HEK293 (cell line): ENCODE measurements around the gene PLEKHA7.

ENCODE experiments used
- CTCF ChIA-PET: fragments of 350-600 bp; formaldehyde crosslinking; extraction: SDS; loops from one replicate; lab custom pipeline; 2021; ENCODE audit warnings: antibody characterized with exemption; lab: Yijun Ruan, JAX
- POLR2A ChIA-PET: fragments of 300-600 bp; formaldehyde crosslinking; extraction: SDS; loops from one replicate; lab custom pipeline; 2020; ENCODE audit warnings: antibody characterized with exemption, inconsistent platforms; lab: Yijun Ruan, JAX
- H3K27ac ChIP-seq: fragments of 200-500 bp; sonication (Bioruptor generic); 2 replicates; pipeline ENCODE4 v1.5.1; 2014; ENCODE audit warnings: low read depth, low read length, control low read depth, inconsistent platforms; ENCODE audit errors: extremely low read depth
- H3K36me3 ChIP-seq, 2 experiments: fragments of 200-500 bp in 1 of 2; sonication (Bioruptor generic) in 1 of 2; 1 replicate in 1 of 2; 2 replicates in 1 of 2; pipeline ENCODE4 v1.5.1; 2014 to 2017; ENCODE audit warnings: inconsistent platforms in 2 of 2, low read length in 2 of 2; ENCODE audit not compliant: control insufficient read depth in 2 of 2, insufficient read depth in 1 of 2
- H3K4me1 ChIP-seq: fragments of 200-500 bp; sonication (Bioruptor generic); 2 replicates; pipeline ENCODE4 v1.5.1; 2014; ENCODE audit warnings: mild to moderate bottlenecking, low read length, inconsistent platforms; ENCODE audit not compliant: control insufficient read depth, insufficient read depth
- H3K4me3 ChIP-seq: 2 replicates; pipeline ENCODE4 v1.5.1; 2011; ENCODE audit warnings: low read depth, mild to moderate bottlenecking, control low read depth, low read length, moderate library complexity
- H3K9me3 ChIP-seq: fragments of 200-500 bp; sonication (Bioruptor generic); 2 replicates; pipeline ENCODE4 v1.5.1; 2014; ENCODE audit warnings: low read depth, low read length, inconsistent platforms; ENCODE audit not compliant: control insufficient read depth, insufficient read depth
- HOXC10 ChIP-seq: sonication (generic); formaldehyde crosslinking; IDR thresholded peaks from 2 replicates; pipeline ENCODE4 v1.8.1; 2023; ENCODE audit warnings: mild to moderate bottlenecking, missing genetic modification reagents
- KLF1 ChIP-seq: fragments of 450-650 bp; formaldehyde crosslinking; IDR thresholded peaks from 2 replicates; pipeline ENCODE4 v1.5.1; 2016; ENCODE audit warnings: missing biosample characterization, missing genetic modification characterization
- KLF7 ChIP-seq: fragments of 450-650 bp; formaldehyde crosslinking; IDR thresholded peaks from 2 replicates; pipeline ENCODE4 v1.5.1; 2016; ENCODE audit warnings: missing biosample characterization, missing genetic modification characterization, borderline replicate concordance
- KLF9 ChIP-seq: fragments of 450-650 bp; formaldehyde crosslinking; IDR thresholded peaks from 2 replicates; pipeline ENCODE4 v1.5.1; 2016; ENCODE audit warnings: missing biosample characterization, missing genetic modification characterization, low read depth
- MZF1 ChIP-seq: fragments of 450-650 bp; formaldehyde crosslinking; IDR thresholded peaks from 2 replicates; pipeline ENCODE4 v1.5.1; 2017; ENCODE audit warnings: missing biosample characterization, missing genetic modification characterization, borderline replicate concordance
- OVOL3 ChIP-seq: fragments of 450-650 bp; formaldehyde crosslinking; IDR thresholded peaks from 2 replicates; pipeline ENCODE4 v1.5.1; 2016; ENCODE audit warnings: missing biosample characterization, missing genetic modification characterization
- PRDM1 ChIP-seq: fragments of 450-650 bp; formaldehyde crosslinking; IDR thresholded peaks from 2 replicates; pipeline ENCODE4; 2016; ENCODE audit warnings: missing biosample characterization, missing genetic modification characterization
- TRIM28 ChIP-seq: IDR thresholded peaks from 2 replicates; pipeline ENCODE4 v1.6.1; 2011; ENCODE audit warnings: low read length, control low read depth, borderline replicate concordance
- YY2 ChIP-seq: fragments of 450-650 bp; formaldehyde crosslinking; IDR thresholded peaks from 2 replicates; pipeline ENCODE4 v1.5.1; 2016; ENCODE audit warnings: missing biosample characterization, missing genetic modification characterization
- ZBTB1 ChIP-seq: fragments of 450-650 bp; formaldehyde crosslinking; IDR thresholded peaks from 2 replicates; pipeline ENCODE4 v1.5.1; 2016; ENCODE audit warnings: missing biosample characterization, missing genetic modification characterization
- ZBTB17 ChIP-seq: fragments of 450-650 bp; formaldehyde crosslinking; IDR thresholded peaks from 2 replicates; pipeline ENCODE4 v1.5.1; 2016; ENCODE audit warnings: missing biosample characterization, missing genetic modification characterization
- ZBTB8A ChIP-seq: fragments of 450-650 bp; formaldehyde crosslinking; IDR thresholded peaks from 2 replicates; pipeline ENCODE4 v1.5.1; 2016; ENCODE audit warnings: missing biosample characterization, missing genetic modification characterization
- ZFP69B ChIP-seq: fragments of 450-650 bp; formaldehyde crosslinking; IDR thresholded peaks from 2 replicates; pipeline ENCODE4 v1.5.1; 2016; ENCODE audit warnings: missing biosample characterization, missing genetic modification characterization
- ZNF174 ChIP-seq: fragments of 450-650 bp; formaldehyde crosslinking; IDR thresholded peaks from 2 replicates; pipeline ENCODE4 v1.5.0; 2017; ENCODE audit warnings: missing biosample characterization, mild to moderate bottlenecking, missing genetic modification characterization
- ZNF214 ChIP-seq: fragments of 450-650 bp; formaldehyde crosslinking; IDR thresholded peaks from 2 replicates; pipeline ENCODE4 v1.5.1; 2017; ENCODE audit warnings: missing biosample characterization, mild to moderate bottlenecking, missing genetic modification characterization, borderline replicate concordance
- ZNF335 ChIP-seq: fragments of 450-650 bp; formaldehyde crosslinking; conservative IDR thresholded peaks from 2 replicates; pipeline ENCODE4 v1.5.1; 2016; ENCODE audit warnings: missing biosample characterization, missing genetic modification characterization
- ZNF366 ChIP-seq: fragments of 450-650 bp; formaldehyde crosslinking; conservative IDR thresholded peaks from 2 replicates; pipeline ENCODE4 v1.5.1; 2016; ENCODE audit warnings: missing biosample characterization, missing genetic modification characterization
- ZNF416 ChIP-seq: fragments of 450-650 bp; formaldehyde crosslinking; IDR thresholded peaks from 2 replicates; pipeline ENCODE4 v1.5.1; 2016; ENCODE audit warnings: missing biosample characterization, missing genetic modification characterization
- ZNF558 ChIP-seq: fragments of 450-650 bp; formaldehyde crosslinking; IDR thresholded peaks from 2 replicates; pipeline ENCODE4 v1.5.1; 2016; ENCODE audit warnings: missing biosample characterization, missing genetic modification characterization
- ZNF596 ChIP-seq: fragments of 450-650 bp; IDR thresholded peaks from 2 replicates; pipeline ENCODE4 v1.5.0; 2018; ENCODE audit warnings: missing biosample characterization, mild to moderate bottlenecking, missing genetic modification characterization, moderate library complexity
- ZNF624 ChIP-seq: fragments of 450-650 bp; formaldehyde crosslinking; IDR thresholded peaks from 2 replicates; pipeline ENCODE4 v1.5.1; 2017; ENCODE audit warnings: missing biosample characterization, missing genetic modification characterization
- ZNF645 ChIP-seq: fragments of 450-650 bp; formaldehyde crosslinking; IDR thresholded peaks from 2 replicates; pipeline ENCODE4; 2016; ENCODE audit warnings: missing biosample characterization, missing genetic modification characterization
- ZNF792 ChIP-seq: fragments of 450-650 bp; formaldehyde crosslinking; IDR thresholded peaks from 2 replicates; pipeline ENCODE4 v1.5.1; 2016; ENCODE audit warnings: missing biosample characterization, missing genetic modification characterization
- ZSCAN23 ChIP-seq: fragments of 450-650 bp; formaldehyde crosslinking; IDR thresholded peaks from 2 replicates; pipeline ENCODE4 v1.5.1; 2016; ENCODE audit warnings: missing biosample characterization, missing genetic modification characterization
- TF ChIP-seq, protein P1 (sequence below): fragments of 450-650 bp; formaldehyde crosslinking; IDR thresholded peaks from 2 replicates; pipeline ENCODE4 v1.5.1; 2016; ENCODE audit warnings: missing biosample characterization, missing genetic modification characterization

The PLEKHA7 gene

GRCh38 chr11:16984229-16984628 lies 30.0 kb downstream of the PLEKHA7 start:
- Histone ChIP-seq H3K27ac (no peak overlapping the region), H3K9me3 (no peaks in the 10 kb centered on the region), H3K4me1 (peaks cover 11% of the 10 kb centered on the region), H3K36me3 (no peaks in the 10 kb centered on the region), H3K4me3 (no peak overlapping the region)
- ChIA-PET POLR2A (no interaction called here), CTCF (no interaction called here)
- TF ChIP-seq HOXC10 (CRISPR knock-in tag), result no peak
- no peak for TF ChIP-seq ZNF558 (tag by site-specific recombination)
- TF ChIP-seq PRDM1 (tag by site-specific recombination), result 0 out of 2 replicates have a peak, but pooled peaks have one; percentile 34
- no peak for TF ChIP-seq KLF7 (tag by site-specific recombination)
- TF ChIP-seq ZBTB17 (tag by site-specific recombination), result peak; percentile 21; the same call in 1 of the 2 replicates

DNA sequence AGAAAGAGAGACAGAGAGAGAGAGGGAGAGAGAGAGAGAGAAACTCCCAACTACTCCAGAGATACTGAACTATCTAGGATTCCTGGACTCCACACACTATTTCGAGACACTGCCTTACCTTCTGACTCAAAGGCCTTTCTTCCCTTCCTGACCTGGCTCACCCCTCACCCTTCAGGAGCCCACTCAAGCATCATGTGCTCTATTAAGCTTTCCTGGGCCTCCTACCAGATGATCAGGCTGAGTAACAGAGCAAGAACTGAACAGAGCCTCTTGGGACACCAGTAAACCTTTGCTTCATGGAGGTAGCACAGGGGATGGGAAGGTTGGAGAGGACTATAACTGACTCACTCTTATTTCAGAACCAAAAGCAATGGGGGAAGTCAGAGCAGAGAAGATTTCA lies 31.4 kb downstream of the PLEKHA7 start:
- H3K4me1 ChIP-seq, result peaks cover 11% of the 10 kb centered on the region
- no peak overlapping the region for H3K4me3 ChIP-seq
- no peaks in the 10 kb centered on the region for H3K9me3 ChIP-seq
- TF ChIP-seq ZNF596 (tag by site-specific recombination), result peak; percentile 60; the same call in 1 of the 2 replicates
- 0 out of 2 replicates have a peak, but pooled peaks have one; percentile 23 for TF ChIP-seq ZNF366 (tag by site-specific recombination)
- TF ChIP-seq ZNF624, result no peak
- no peak for TF ChIP-seq KLF1 (tag by site-specific recombination)
- peak; percentile 67 for TF ChIP-seq ZBTB17 (tag by site-specific recombination)
- CTCF ChIA-PET, result interaction anchor here (0.6 kb wide), 1 partner anchor 521 kb away, joined by 4 read pairs; no protein-coding TSS in a partner anchor
- no peaks in the 10 kb centered on the region for H3K36me3 ChIP-seq
- POLR2A ChIA-PET, result no interaction called here
- H3K27ac ChIP-seq, result no peak overlapping the region

- POLR2A ChIA-PET, result no interaction called here
Observed at GRCh38 chr11:16982256-16982671, 31.9 kb downstream of the PLEKHA7 start.

DNA sequence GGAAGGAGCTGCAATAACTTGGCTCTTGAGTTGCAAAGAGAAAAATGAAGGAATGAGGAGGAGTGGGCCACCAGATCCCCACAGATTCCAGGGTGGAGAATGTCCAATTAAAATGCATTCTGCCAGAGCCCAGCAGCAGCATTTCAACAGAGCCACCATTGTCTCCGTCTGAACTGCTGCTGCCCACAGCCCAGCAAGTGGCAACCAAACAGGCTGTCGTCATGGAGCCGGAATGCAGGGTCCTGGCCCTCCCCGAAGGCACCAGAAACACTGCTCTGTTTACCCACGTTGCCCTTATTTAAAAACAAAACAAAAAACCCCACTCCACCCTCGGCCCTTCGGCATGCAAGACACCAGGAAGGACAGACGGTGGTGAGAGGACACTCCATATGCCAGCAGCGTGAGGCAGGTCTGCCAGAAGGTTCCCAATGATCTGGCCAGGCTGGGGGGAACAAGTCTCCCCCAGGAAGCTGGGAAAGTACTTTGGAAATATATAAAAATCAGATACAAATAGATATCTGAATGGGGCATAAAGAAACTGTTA lies 32.5 kb downstream of the PLEKHA7 start:
- Histone ChIP-seq H3K9me3 (no peaks in the 10 kb centered on the region), H3K4me1 (peaks cover 6% of the 10 kb centered on the region), H3K4me3 (no peak overlapping the region), H3K27ac (no peak overlapping the region), H3K36me3 (no peaks in the 10 kb centered on the region)
- ChIA-PET CTCF (interaction anchor here (0.7 kb wide), 1 partner anchor 80 kb away, joined by 3 read pairs; no protein-coding TSS in a partner anchor), POLR2A (no interaction called here)
- TF ChIP-seq ZNF416 (tag by site-specific recombination) (no peak), ZBTB1 (tag by site-specific recombination) (no peak), ZNF624 (no peak), KLF9 (tag by site-specific recombination) (no peak), ZNF174 (tag by site-specific recombination) (no peak), YY2 (tag by site-specific recombination) (no peak), ZNF335 (tag by site-specific recombination) (no peak), ZNF214 (tag by site-specific recombination) (no peak), ZSCAN23 (tag by site-specific recombination) (no peak), ZFP69B (tag by site-specific recombination) (no peak), TRIM28 (no peak), ZBTB8A (tag by site-specific recombination) (no peak), OVOL3 (tag by site-specific recombination) (no peak)
- TF ChIP-seq, protein P1, sequence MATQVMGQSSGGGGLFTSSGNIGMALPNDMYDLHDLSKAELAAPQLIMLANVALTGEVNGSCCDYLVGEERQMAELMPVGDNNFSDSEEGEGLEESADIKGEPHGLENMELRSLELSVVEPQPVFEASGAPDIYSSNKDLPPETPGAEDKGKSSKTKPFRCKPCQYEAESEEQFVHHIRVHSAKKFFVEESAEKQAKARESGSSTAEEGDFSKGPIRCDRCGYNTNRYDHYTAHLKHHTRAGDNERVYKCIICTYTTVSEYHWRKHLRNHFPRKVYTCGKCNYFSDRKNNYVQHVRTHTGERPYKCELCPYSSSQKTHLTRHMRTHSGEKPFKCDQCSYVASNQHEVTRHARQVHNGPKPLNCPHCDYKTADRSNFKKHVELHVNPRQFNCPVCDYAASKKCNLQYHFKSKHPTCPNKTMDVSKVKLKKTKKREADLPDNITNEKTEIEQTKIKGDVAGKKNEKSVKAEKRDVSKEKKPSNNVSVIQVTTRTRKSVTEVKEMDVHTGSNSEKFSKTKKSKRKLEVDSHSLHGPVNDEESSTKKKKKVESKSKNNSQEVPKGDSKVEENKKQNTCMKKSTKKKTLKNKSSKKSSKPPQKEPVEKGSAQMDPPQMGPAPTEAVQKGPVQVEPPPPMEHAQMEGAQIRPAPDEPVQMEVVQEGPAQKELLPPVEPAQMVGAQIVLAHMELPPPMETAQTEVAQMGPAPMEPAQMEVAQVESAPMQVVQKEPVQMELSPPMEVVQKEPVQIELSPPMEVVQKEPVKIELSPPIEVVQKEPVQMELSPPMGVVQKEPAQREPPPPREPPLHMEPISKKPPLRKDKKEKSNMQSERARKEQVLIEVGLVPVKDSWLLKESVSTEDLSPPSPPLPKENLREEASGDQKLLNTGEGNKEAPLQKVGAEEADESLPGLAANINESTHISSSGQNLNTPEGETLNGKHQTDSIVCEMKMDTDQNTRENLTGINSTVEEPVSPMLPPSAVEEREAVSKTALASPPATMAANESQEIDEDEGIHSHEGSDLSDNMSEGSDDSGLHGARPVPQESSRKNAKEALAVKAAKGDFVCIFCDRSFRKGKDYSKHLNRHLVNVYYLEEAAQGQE (tag by site-specific recombination), result no peak

More at GRCh38 chr11:16982256-16982671, 31.9 kb downstream of the PLEKHA7 start:
- Histone ChIP-seq H3K27ac (no peak overlapping the region), H3K9me3 (no peaks in the 10 kb centered on the region), H3K4me1 (peaks cover 10% of the 10 kb centered on the region), H3K4me3 (no peak overlapping the region)
- TF ChIP-seq ZNF645 (tag by site-specific recombination), result no peak
- TF ChIP-seq ZNF792, result no peak
- TF ChIP-seq MZF1 (tag by site-specific recombination), result no peak
- TF ChIP-seq, all 188 proteins: peak for 0
- no peaks in the 10 kb centered on the region for H3K36me3 ChIP-seq
- CTCF ChIA-PET, result no interaction called here
